T1000 (cell line): Measurements from ENCODE around the gene MAPK1IP1L.
A peak's percentile ranks its signal among the peaks of the same experiment; 100 is the strongest.

Source experiments
- DNase-seq: peaks from one replicate; lab custom pipeline; 2025; ENCODE audit warnings: mixed read lengths; lab: John Stamatoyannopoulos, UW

Gene MAPK1IP1L

GRCh38 chr14:55097881-55098560 is 46.6 kb downstream of the MAPK1IP1L start:
- no peak for DNase-seq

- DNase-seq, result no peak
Observed at GRCh38 chr14:55098561-55098898, 47.1 kb downstream of the MAPK1IP1L start.

DNA sequence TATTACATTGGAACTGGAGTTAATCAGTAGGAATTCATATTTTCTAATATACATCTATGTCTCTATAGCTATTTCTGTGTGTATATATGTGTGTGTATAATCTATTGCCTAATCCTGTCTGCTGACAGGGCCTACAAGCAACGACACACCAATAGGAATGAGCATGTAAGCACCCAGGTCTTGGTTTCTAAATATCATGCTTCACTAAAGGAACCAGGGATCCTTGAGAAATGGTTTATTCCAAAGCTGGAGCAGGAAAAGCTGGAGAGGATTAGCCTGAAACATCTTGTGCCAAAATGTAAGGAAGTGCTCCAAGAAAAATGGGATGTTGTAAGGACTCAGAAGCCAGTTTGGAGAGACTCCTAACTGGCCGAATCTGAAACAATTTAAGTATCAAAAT is 48.3 kb downstream of the MAPK1IP1L start:
- no peak for DNase-seq

DNA sequence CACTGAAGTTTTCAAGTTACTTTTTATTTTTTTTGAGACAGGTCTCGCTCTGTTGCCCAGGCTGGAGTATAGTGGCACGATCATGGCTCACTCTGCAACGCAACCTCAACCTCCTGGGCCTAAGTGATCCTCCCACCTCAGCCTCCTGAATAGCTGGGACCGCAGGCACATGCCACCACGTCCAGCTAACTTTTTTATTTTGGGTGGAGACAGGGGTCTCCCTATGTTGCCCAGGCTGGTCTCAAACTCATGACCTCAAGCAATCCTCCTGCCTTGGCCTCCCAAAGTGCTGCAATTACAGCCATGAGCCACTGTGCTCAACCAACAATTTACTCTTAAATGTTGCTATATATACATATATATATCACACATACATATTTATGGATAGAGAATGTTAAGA is 50.3 kb downstream of the MAPK1IP1L start:
- no peak for DNase-seq

- peak; percentile 53 for DNase-seq
Observed at GRCh38 chr14:55102141-55102621, 50.7 kb downstream of the MAPK1IP1L start.

DNA sequence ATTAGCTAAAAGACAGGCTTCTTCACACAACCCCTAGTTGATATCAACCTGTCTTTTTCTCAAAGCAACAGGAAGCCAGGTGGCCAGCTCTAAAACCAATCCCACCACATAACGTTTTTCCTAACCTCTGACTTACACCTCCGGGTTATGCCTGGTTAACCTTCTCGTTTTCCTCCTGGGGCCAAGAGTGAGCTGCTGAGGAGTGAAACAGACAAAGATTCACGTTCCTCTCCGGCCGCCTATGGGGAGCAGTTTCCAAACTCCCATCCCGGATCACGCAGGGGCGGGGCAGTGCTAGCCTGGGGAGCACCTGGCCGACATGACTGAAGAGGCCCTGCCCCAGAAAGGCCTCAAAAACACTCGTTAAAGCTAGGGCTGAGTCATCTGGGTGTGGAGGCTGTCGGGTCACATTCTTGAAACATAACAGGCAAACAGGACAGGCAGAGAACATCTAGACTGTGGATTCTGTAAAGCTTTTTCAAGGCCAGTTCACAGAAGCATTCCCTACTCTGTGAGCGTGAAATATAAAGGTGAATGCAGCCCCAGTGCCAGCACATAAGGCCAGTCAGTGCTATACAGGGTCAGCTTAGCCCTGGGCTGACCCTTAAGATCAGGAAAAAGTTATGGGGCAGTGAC is 51.7 kb downstream of the MAPK1IP1L start:
- peak; percentile 75 for DNase-seq

GRCh38 chr14:55103971-55104954 is 52.8 kb downstream of the MAPK1IP1L start:
- DNase-seq, result no peak

DNA sequence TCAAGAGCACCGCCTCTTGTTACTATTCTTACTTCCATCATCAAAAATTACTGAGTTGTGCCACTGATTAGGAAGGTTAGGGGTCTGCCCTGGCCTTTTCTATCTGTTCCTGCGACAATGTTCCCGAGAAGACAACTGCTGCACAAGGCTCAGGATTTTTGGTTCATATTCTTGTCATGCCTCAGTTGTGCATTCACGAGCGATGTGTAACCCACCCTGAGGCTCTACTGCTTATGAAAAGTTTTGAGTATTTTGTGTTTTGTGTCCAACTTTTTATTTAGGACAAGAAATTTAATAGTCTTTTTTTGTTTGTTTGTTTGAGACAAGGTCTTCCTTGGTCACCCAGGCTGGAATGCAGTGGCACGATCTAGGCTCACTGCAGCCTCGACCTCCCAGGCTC is 54.5 kb downstream of the MAPK1IP1L start:
- DNase-seq, result no peak

DNA sequence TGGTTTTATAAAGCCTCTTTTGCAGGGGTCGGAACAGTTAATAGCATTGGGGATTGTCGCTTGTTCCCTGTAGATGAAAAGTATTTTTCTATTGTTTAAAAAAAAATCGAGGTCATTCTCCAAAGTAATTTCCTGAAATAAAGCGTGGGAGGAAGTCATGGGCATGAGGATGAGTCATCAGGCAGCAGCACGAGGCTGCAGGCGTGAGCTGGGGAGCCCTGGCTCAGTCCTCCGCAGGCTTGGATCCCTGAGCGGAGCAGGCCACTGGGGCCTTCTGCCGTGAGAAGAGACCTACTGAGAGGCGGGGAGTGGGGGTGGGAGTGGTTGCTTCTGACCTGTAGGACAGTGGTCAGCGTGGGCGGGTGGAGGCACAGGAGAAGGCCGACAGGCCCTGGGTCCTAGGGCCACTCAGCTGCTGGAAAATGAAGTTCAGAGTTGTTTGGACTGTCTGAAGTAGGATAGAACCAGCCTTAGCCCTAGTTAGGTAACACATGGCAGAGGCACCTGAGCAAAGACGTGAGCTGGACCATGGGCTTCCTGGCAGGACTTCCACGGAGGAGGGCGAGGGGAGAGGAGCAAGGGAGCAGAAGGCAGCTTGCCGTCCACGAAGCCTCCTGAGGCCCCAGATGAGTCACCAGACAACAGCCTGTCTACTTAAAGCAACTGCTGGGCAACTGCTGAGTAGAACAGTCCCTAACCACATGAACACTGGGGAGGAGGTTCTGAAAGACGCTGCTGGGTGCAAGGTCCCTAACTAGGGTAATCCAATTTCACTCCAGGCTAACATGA is 56.5 kb downstream of the MAPK1IP1L start:
- peak; percentile 76 for DNase-seq

DNA sequence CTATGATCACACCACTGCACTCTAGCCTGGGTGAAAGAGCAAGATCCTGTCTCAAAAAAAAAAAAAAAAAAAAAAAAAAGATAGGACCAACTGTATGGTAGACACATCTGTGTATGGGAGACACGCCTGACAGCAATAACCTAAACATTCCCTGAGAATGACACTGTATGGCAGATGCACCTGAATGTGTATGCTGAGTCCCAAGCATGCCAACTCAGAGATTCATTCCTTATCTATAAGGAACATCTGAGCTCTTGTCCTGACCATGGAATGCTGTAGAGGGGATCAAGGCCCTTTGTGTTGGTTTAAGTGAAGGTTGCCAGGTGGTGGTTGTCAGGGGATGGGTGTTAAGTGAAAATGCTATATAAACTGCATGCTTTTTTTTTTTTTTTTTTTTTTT is 58.4 kb downstream of the MAPK1IP1L start:
- no peak for DNase-seq

- no peak for DNase-seq
Observed at GRCh38 chr14:55111122-55111708, 59.8 kb downstream of the MAPK1IP1L start.

DNA sequence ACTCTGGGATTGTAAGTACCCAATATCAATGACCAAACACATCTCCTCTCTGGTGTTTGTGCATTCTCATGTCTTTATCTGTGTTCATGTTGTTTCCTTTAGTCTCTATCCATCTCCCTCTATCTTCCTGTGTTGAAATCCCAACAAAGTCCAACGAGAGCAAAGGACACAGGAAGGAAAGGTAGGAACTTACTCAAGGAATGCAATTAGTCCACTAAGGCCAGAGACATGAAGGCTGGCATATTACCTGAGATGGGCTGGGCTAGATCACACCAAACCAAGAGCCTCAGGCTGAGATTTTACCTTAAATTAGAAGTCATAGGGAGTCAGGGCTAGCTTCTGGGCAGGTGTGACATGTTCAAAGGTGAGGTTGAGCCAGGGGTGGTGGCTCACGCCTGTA is 63.3 kb downstream of the MAPK1IP1L start:
- no peak for DNase-seq

DNA sequence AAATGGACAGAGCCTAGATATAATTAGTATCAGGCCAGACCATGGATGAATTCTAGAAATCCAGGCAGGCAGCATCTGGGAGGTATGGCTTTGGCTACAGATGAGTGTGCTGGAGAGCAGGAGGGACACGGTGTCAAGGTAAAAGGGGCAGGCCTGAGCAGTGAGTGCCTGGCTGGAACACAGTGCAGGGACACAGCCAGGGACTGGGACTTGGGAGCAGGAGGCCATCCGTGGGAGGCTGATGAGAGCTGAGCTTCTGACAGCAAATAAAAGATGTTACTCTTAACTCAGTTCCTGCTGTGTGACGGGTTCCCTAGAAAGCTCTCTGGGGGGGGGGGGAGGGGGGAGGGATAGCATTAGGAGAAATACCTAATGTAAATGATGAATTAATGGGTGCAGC is 64.0 kb downstream of the MAPK1IP1L start:
- no peak for DNase-seq

DNA sequence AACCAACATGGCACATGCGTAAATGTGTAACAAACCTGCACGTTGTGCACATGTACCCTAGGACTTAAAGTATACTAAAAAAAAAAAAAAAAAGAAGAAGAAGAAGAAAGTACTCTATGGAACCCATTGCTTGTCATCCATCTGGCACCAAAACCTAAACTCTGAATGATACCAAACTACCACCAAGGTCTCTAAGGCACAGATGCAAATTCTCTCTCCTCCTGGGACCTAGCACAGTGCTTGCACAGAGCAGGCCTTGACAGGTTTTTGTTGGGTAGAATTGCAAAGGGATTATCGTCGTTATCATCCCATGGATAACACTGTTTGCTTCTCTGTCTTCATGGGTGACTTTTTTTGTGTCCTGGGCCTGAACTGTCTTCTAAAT is 64.4 kb downstream of the MAPK1IP1L start:
- DNase-seq, result no peak

- no peak for DNase-seq
Observed at GRCh38 chr14:55116246-55117030, 65.0 kb downstream of the MAPK1IP1L start.

- no peak for DNase-seq
Observed at GRCh38 chr14:55117803-55118441, 66.5 kb downstream of the MAPK1IP1L start.

DNA sequence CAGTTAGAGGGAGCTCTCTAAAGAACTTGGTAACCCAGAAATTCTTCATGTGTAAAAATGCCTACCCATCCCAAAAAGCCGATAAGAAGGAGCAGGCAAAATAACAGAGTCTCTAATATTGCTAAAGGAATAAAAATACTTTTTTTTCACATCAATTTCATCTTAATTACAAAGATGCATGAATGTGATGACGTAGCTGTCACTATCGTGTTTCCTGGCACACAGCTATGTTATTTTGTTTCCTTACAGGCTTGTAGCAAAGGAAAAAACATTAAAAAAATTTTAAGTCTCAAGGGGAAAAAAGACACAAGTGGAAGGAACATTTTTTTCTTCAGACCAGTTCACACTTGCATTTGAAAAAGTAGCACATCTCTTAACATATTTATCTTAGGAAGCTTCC is 67.3 kb downstream of the MAPK1IP1L start:
- no peak for DNase-seq
